Inflammatory macrophage treated with lipopolysaccharide for 4 hours (primary cell): ENCODE measurements around the gene RPGRIP1L.

Source experiments
- DNase-seq: peaks from one replicate; pipeline ENCODE4 v3.0.0-alpha.2; 2020

The RPGRIP1L gene

DNA sequence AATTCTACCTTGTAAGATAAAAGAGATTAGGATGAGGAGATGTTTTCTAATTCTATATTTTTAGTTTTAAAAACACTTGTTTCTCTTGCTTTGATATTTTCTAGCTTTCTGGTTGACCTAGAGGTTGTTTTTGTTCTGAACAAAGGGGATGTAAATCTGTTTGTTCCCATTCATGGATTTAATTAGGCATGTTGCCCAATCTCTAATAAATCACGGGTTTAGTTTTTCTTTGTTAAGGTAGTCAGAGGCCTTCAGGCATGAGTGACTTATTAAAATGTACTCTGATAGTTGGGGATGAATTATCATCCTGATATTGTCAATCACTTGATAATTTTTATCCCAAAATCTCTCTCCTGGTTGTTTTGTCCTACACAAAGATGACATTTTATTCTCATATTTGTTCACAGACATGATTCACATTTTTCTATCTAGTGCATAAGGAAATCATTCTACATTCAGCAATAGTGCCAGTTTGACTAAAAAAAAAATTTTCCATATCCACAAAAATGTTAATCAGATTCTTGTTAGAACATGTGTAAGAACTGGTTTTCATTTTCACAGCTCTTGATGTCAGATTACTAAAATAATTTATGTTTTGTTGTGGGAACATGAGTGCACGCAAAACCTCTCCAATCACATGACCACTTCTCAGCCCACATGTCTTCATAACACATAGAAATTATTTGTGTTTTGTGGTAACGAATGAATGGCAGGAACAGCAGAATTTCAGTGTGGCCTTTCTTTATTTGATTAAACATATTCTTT, 105.0 kb downstream of the RPGRIP1L start:
- no peak for DNase-seq

GRCh38 chr16:53597776-53598175, 105.9 kb downstream of the RPGRIP1L start:
- no peak for DNase-seq

- no peak for DNase-seq
These were observed 115.5 kb downstream of the RPGRIP1L start for GRCh38 chr16:53588081-53588648.

DNA sequence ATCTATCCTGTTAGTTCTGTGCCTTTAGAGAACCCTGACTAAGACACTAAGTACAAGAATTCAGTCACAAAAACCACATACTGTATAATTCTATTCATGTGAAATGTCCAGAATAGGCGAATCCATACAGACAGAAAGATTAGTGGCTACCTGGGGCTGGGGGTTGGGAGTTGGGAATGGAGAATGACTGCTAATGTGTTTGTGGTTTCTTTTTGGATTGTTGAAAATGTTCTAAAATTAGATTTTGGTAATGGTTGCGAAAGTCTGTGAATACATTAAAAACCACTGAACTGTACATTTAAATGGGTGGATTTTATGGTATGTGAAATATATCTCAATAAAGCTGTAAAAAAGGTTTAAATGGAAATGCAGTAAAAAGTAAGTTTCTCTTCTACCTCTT, 120.3 kb downstream of the RPGRIP1L start:
- no peak for DNase-seq

- no peak for DNase-seq
These were observed 121.9 kb downstream of the RPGRIP1L start for GRCh38 chr16:53581784-53582183.

DNA sequence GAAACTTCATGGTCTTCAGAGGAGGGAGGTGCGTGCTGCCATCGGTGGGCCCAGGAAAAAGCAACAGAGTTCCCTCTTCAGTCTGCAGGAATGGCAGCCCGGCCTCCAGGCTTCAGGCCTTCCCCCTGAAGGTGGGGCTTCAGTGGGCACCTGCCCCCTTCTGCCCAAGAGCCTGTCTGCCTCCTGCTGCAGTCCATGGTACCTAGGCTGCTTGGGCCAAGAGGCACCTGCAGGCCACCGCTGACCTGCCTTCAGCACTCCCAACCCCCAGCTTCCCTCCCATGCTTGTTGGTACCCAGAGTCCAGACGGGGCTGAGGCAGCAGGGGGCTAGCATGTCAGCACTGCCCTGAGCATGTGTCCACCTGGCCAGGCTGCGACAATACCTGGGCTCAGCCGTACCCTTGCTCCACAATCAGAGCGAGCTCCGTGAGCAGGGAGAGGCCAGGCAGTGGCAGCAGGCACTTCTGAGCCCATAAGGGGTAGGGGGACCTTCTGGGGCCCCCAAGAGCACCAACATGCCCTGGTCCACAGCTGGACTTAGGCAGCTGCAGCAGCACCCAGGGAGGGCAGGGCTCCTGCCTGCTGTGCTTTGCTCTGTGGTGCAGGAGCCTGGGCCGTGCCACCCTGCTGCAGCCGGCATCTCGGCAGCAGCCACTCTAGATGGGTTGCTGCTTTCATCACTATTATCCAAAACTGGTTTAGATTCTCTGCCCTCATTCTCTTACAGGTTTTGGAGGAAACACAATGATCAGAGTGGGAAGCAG, 123.4 kb downstream of the RPGRIP1L start:
- no peak for DNase-seq

- DNase-seq: no peak
These were observed 126.8 kb downstream of the RPGRIP1L start for GRCh38 chr16:53576904-53577303.

GRCh38 chr16:53576210-53576609, 127.4 kb downstream of the RPGRIP1L start:
- no peak for DNase-seq

DNA sequence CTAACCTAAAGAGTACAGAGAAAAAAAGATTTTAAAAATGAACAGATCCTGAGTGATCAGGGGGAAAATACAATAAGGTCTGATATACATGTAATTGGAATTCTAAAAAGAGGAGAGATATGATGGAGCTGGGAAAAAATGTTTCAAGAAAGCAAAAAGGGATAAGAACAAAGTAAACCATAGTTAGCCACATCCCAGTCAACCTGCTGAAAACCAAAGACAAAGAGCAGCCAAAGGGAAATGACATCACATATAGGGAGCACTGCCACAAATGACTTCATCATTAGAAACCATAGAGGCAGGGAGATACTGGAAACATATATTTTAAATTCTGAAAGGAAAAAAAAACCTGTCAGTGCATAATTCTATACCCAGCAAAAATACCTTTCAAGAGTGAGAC, 131.9 kb downstream of the RPGRIP1L start:
- DNase-seq: no peak

GRCh38 chr16:53566552-53567245, 137.0 kb downstream of the RPGRIP1L start:
- DNase-seq: no peak

GRCh38 chr16:53565296-53565863, 138.3 kb downstream of the RPGRIP1L start:
- no peak for DNase-seq

- no peak for DNase-seq
These were observed 140.2 kb downstream of the RPGRIP1L start for GRCh38 chr16:53563426-53563825.

DNA sequence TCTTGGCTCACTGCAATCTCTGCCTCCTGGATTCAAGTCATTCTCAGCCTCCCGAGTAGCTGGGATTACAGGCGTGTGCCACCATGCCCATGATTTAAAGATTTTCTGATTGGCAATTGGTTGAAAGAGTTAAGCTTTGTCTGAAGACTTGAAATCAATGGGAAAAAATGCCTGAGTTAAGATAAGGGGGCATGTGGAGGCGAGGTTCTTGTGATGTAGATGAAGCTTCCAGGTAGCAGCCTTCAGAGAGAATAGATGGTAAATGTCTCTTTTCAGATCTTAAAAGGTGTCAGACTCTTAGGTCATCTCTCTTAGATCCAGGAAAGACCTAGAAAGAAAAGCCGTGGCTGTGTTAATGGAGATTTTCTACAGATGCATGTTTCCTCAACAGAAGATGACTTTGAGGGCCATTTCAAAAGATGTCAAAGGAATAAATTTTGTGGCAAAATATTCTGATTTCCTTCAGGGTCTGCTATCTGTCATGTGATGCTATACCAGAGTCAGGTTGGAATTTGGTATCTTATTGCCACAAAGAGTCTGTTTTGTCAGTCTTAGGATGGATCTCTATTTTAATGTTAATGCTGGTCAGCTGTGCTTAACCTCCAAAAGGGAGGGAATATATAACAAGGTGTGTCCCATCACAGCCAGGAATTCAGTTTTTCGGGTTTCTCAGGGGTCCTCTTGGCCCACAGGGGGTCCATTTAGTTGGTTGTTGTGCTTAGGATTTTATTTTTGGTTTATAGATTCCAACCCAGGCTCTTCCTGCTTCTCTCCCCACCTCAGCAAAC, 142.4 kb downstream of the RPGRIP1L start:
- DNase-seq: no peak

- DNase-seq: no peak
These were observed 144.2 kb downstream of the RPGRIP1L start for GRCh38 chr16:53559270-53559951.

DNA sequence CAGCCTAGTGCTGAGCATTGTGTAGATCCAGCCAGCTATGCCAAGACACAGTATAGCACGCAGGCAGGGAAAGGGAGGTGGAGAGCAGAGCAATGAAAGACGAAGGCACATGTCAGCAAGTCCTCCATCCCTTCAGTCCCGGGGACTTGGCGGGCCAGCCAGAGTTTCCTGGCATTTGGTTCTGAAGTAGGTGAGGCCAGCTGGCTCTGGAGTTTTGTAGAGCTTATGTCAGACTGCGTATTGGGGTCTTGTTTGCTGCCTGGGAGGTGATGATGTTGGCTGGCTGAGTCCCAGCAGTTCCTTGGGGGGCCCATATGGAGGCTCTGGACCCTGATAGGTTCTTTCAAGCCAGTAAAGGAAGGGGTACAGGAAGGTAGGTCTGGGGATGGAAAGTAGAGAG, 144.9 kb downstream of the RPGRIP1L start:
- no peak for DNase-seq

DNA sequence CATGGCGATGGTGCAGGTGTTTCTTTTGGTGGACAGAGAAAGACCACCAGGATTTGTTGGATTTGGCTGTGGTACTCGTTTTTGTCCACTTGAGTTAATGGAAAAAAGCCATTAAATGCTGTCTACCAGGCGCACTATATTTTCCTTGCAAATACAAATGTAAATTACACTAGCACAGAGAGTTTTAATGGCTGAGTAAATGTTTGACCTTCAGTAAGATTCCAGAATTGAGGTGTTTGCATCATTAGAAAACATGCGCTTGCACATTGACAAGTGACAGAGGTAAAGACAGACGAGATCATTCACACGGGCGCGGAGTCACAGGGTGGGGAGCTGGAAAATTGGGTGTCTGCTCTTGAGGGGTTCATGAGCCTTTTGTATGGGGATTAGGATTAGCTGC, 147.1 kb downstream of the RPGRIP1L start:
- no peak for DNase-seq

DNA sequence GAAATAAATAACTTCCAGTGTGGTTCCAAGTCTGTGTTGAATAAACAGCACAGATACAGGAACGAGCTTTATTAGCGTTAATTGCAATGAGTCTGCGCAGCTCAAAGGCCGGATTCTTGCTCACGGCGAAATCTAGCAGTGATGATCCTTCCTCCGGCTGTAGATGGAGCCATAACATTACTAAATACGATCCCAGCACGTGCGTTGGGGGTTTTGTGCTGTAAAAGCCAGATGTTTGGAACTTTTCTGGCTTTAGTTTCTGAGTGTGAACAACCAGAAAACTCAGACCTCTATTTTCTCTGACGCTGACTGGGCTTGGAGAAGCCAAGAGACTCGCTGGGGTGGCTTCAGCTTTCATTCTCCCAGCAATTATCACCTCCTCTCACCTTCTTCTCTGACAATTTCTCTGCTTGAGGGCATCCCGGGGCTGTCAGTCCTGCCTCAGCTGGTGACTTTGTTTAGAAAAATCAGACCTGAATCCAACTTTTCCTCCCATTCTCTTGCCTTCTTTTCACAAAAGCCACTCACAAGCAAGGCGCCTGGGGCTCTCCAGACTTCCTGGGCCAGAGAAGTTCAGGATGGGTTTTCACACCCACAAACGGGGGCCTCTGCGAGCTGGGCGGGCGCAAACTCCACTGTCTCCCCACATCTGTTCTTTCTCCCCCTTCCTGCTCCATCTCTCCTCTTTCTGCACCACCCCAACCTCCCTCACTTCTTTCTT, 153.5 kb downstream of the RPGRIP1L start:
- peak; percentile 6 for DNase-seq
